ENCODE data around the gene DDA1.
"Not testable (repeated sequence)": the region's sequence is repeated elsewhere in the genome, so short reads cannot be mapped to it uniquely, and the experiment has no call there.

DDA1 gene

GRCh38 chr19:17309198-17309964 is at the start of gene DDA1:
DDA1 (plus strand) TSS chr19:17309563; CDS start chr19:17309655, 92 bp downstream.
- peak; percentile 78 for DNase-seq (ENCODE audit: low read depth)

- DNase-seq (ENCODE audit: low read depth): no peak
Observed at GRCh38 chr19:17259934-17260333, 49.4 kb upstream of the DDA1 start.

GRCh38 chr19:17260842-17261325 is 48.5 kb upstream of the DDA1 start:
- DNase-seq (ENCODE audit: low read depth): peak; percentile 80

- DNase-seq (ENCODE audit: low read depth): no peak
Observed at GRCh38 chr19:17262557-17262956, 46.8 kb upstream of the DDA1 start.

- no peak for DNase-seq (ENCODE audit: low read depth)
Observed at GRCh38 chr19:17263712-17264640, 45.4 kb upstream of the DDA1 start.

GRCh38 chr19:17264641-17264979 is 44.8 kb upstream of the DDA1 start, which contains the start of gene USHBP1:
USHBP1 (minus strand) TSS chr19:17264745; CDS start chr19:17264299, 446 bp downstream.
- DNase-seq (ENCODE audit: low read depth): no peak

GRCh38 chr19:17266026-17266425 is 43.3 kb upstream of the DDA1 start:
- no peak for DNase-seq (ENCODE audit: low read depth)

GRCh38 chr19:17266589-17266974 is 42.8 kb upstream of the DDA1 start:
- no peak for DNase-seq (ENCODE audit: low read depth)

GRCh38 chr19:17266975-17267788 is 42.2 kb upstream of the DDA1 start, which contains the start of gene BABAM1:
BABAM1 (plus strand) TSS chr19:17267443; CDS start chr19:17268807, 1,364 bp downstream.
- DNase-seq (ENCODE audit: low read depth): peak; percentile 69

GRCh38 chr19:17268754-17269153 is 40.6 kb upstream of the DDA1 start:
- DNase-seq (ENCODE audit: low read depth): no peak

GRCh38 chr19:17274892-17275291 is 34.5 kb upstream of the DDA1 start:
- not testable (repeated sequence) for DNase-seq (ENCODE audit: low read depth)

- DNase-seq (ENCODE audit: low read depth): no peak
Observed at GRCh38 chr19:17275441-17276175, 33.8 kb upstream of the DDA1 start.

- no peak for DNase-seq (ENCODE audit: low read depth)
Observed at GRCh38 chr19:17279436-17279835, 29.9 kb upstream of the DDA1 start.

GRCh38 chr19:17281391-17282304 is 27.7 kb upstream of the DDA1 start, which contains the start of gene ANKLE1:
ANKLE1 (plus strand) TSS chr19:17281901; CDS start chr19:17281921, 20 bp downstream.
- DNase-seq (ENCODE audit: low read depth): peak; percentile 33

GRCh38 chr19:17282488-17283125 is 26.8 kb upstream of the DDA1 start:
- DNase-seq (ENCODE audit: low read depth): peak; percentile 64

- DNase-seq (ENCODE audit: low read depth): no peak
Observed at GRCh38 chr19:17283504-17283996, 25.8 kb upstream of the DDA1 start.

- no peak for DNase-seq (ENCODE audit: low read depth)
Observed at GRCh38 chr19:17285415-17286135, 23.8 kb upstream of the DDA1 start.

GRCh38 chr19:17286263-17286662 is 23.1 kb upstream of the DDA1 start:
- DNase-seq (ENCODE audit: low read depth): no peak

GRCh38 chr19:17286752-17287151 is 22.6 kb upstream of the DDA1 start:
- no peak for DNase-seq (ENCODE audit: low read depth)
